Panc1 (cell line): ENCODE measurements around the gene KCTD12. TPM values are rescaled to one million over a fixed set of nuclear protein-coding genes. Genes with fewer than 3 reads are reported as not detected.

Experiments used
- ATAC-seq: fragments of 200-7000 bp; cut with Tn5 transposase; 2 replicates; pipeline ENCODE4 v1.9.1; 2020; ENCODE audit warnings: mild to moderate bottlenecking, moderate library complexity
- BruUV-seq: library from RNA; stranded (reverse); fragments of 400-500 nt; replicated peaks from 2 replicates; lab custom pipeline; 2021; lab: Mats Ljungman, UMichigan
- CTCF ChIA-PET: fragments of 300-600 bp; sonication (Branson Sonifier 250); formaldehyde crosslinking; loops from one replicate; lab custom pipeline; 2022; ENCODE audit warnings: antibody characterized with exemption; lab: Charles Lee
- POLR2A ChIA-PET: fragments of 300-600 bp; sonication (Branson Sonifier 250); formaldehyde crosslinking; loops from one replicate; lab custom pipeline; 2022; ENCODE audit warnings: antibody characterized with exemption; lab: Charles Lee
- DNase-seq: peaks from one replicate; pipeline ENCODE4 v3.0.0-alpha.2; 2010; ENCODE audit warnings: low read depth, low spot score
- H3K27ac ChIP-seq: 2 replicates; pipeline ENCODE4 v1.5.1; 2011; ENCODE audit warnings: mild to moderate bottlenecking, low read length, inconsistent platforms
- H3K27me3 ChIP-seq: fragments of 200-500 bp; sonication (Bioruptor generic); 2 replicates; pipeline ENCODE4 v1.6.0; 2014; ENCODE audit warnings: low read length, inconsistent platforms; ENCODE audit not compliant: control insufficient read depth, insufficient read depth
- H3K36me3 ChIP-seq: fragments of 200-500 bp; sonication (Bioruptor generic); 2 replicates; pipeline ENCODE4 v1.5.1; 2014; ENCODE audit warnings: inconsistent platforms, mild to moderate bottlenecking, low read length, moderate library complexity; ENCODE audit not compliant: control insufficient read depth, insufficient read depth
- H3K4me1 ChIP-seq: 2 replicates; pipeline ENCODE4 v1.5.1; 2011; ENCODE audit warnings: inconsistent platforms, mild to moderate bottlenecking, low read length, moderate library complexity; ENCODE audit not compliant: control insufficient read depth, insufficient read depth
- H3K4me3 ChIP-seq, 2 experiments: 2 replicates each; pipeline ENCODE4 v1.5.1; 2011 to 2012; ENCODE audit warnings: low read depth in 2 of 2, low read length in 2 of 2, mild to moderate bottlenecking in 2 of 2, inconsistent platforms in 1 of 2, moderate library complexity in 1 of 2
- H3K9me3 ChIP-seq: fragments of 200-500 bp; sonication (Bioruptor generic); 2 replicates; pipeline ENCODE4 v1.5.1; 2014; ENCODE audit warnings: low read depth, mild to moderate bottlenecking, inconsistent platforms, low read length, moderate library complexity; ENCODE audit not compliant: control insufficient read depth, insufficient read depth
- CTCF ChIP-seq: fragments of 450-650 bp; IDR thresholded peaks from 2 replicates; pipeline ENCODE4 v1.5.1; 2017; ENCODE audit warnings: mild to moderate bottlenecking
- POLR2AphosphoS5 ChIP-seq: IDR thresholded peaks from 2 replicates; pipeline ENCODE4 v1.6.1; 2012; ENCODE audit warnings: mild to moderate bottlenecking, low read depth, low read length, moderate library complexity
- REST ChIP-seq, 2 experiments: IDR thresholded peaks; 2 replicates each; pipeline ENCODE4 v1.6.1; 2011 to 2012; ENCODE audit warnings: low read depth in 2 of 2, control low read depth in 1 of 2, low read length in 1 of 2, mild to moderate bottlenecking in 1 of 2, moderate library complexity in 1 of 2; ENCODE audit not compliant: insufficient read depth in 1 of 2
- SIN3A ChIP-seq: IDR thresholded peaks from 2 replicates; pipeline ENCODE4 v1.6.1; 2012; ENCODE audit warnings: low read depth, mild to moderate bottlenecking, low read length, moderate library complexity, borderline replicate concordance; ENCODE audit not compliant: insufficient read depth
- TCF7L2 ChIP-seq: IDR thresholded peaks from 2 replicates; pipeline ENCODE4 v1.6.1; 2011; ENCODE audit warnings: mild to moderate bottlenecking, low read depth, low read length, inconsistent platforms
- in situ Hi-C: cut with HindIII; loops from 2 replicates; pipeline ENCODE4 v1.10.0; 2016; ENCODE audit warnings: low sequenced_read_pairs, low pct_unique_long_range_greater_than_20kb
- intact Hi-C: fragments of 100-400 bp; cut with micrococcal nuclease; formaldehyde crosslinking; loops from one replicate; pipeline ENCODE4 v1.10.0; 2022; ENCODE audit not compliant: unreplicated experiment
- total RNA-seq: library from RNA; stranded (reverse); gene quantifications from one replicate; pipeline ENCODE4 v1.2.1, GENCODE V29; 2021; ENCODE audit not compliant: unreplicated experiment

Gene KCTD12
- total RNA-seq, 1 experiment from 2014 or later = 0.90 TPM

GRCh38 chr13:76845865-76846264 is 40.3 kb downstream of the KCTD12 start:
- TF ChIP-seq REST (IDR thresholded peaks at IDR 0.05; ENCODE audit: insufficient read depth in 1 of 2, low read depth in 2 of 2, low read length in 1 of 2) = no peak
- TF ChIP-seq CTCF = no peak
- no peak for TF ChIP-seq SIN3A
- TF ChIP-seq TCF7L2 = no peak
- TF ChIP-seq POLR2AphosphoS5 = no peak
- in situ Hi-C loops = no loop called here
- Histone ChIP-seq H3K9me3 (no peaks in the 10 kb centered on the region), H3K4me3 (no peak overlapping the region), H3K27ac (no peak overlapping the region), H3K27me3 (no peaks in the 10 kb centered on the region), H3K36me3 (no peaks in the 10 kb centered on the region), H3K4me1 (no peaks in the 10 kb centered on the region)
- no TSS peak for BruUV-seq
- DNase-seq = no peak
- intact Hi-C loops = no loop called here
- ChIA-PET CTCF (no interaction called here), POLR2A (no interaction called here)
- ATAC-seq = no peak

- ATAC-seq = no peak
- POLR2A ChIA-PET = no interaction called here
- no TSS peak for BruUV-seq
- CTCF ChIA-PET = no interaction called here
- no peak for DNase-seq
- TF ChIP-seq CTCF (no peak), REST (IDR thresholded peaks at IDR 0.05; ENCODE audit: insufficient read depth in 1 of 2, low read depth in 2 of 2, low read length in 1 of 2) (no peak), SIN3A (no peak)
- H3K36me3 ChIP-seq = no peaks in the 10 kb centered on the region
- no peaks in the 10 kb centered on the region for H3K4me1 ChIP-seq
- no peak overlapping the region for H3K4me3 ChIP-seq
- H3K27ac ChIP-seq = no peak overlapping the region
- no peaks in the 10 kb centered on the region for H3K9me3 ChIP-seq
- in situ Hi-C loops (no loop called here), intact Hi-C loops (no loop called here)
- no peaks in the 10 kb centered on the region for H3K27me3 ChIP-seq
Measured at GRCh38 chr13:76845367-76845766, 40.8 kb downstream of the KCTD12 start.
